Epithelial cell of proximal tubule (primary cell): Measurements from ENCODE around the gene CCDC28B. TPM values are rescaled to one million over a fixed set of nuclear protein-coding genes. Genes with fewer than 3 reads are reported as not detected.
"Not testable (repeated sequence)": the region's sequence is repeated elsewhere in the genome, so short reads cannot be mapped to it uniquely, and the experiment has no call there.

Source experiments
- DNase-seq: peaks from one replicate; pipeline ENCODE4 v3.0.0-alpha.2; 2011; ENCODE audit warnings: low read depth
- H3K4me3 ChIP-seq: 2 replicates; pipeline ENCODE4 v1.5.1; 2011; ENCODE audit warnings: low read depth, mild to moderate bottlenecking, low read length
- total RNA-seq: library from RNA; depleted of rRNA; stranded (reverse); fragments of >200 nt; gene quantifications from 2 replicates; pipeline ENCODE4 v1.2.3, GENCODE V29; 2015
- TF ChIP-seq, protein P1 (sequence below): conservative IDR thresholded peaks from 2 replicates; pipeline ENCODE4 v1.5.1; 2012; ENCODE audit warnings: low read depth, mild to moderate bottlenecking, low read length

The CCDC28B gene
- total RNA-seq = 11.9 and 14.1 TPM in 2 replicates

- peak within 1 kb of the TSS; percentile 83 for H3K4me3 ChIP-seq
- DNase-seq = no peak
- TF ChIP-seq, protein P1, sequence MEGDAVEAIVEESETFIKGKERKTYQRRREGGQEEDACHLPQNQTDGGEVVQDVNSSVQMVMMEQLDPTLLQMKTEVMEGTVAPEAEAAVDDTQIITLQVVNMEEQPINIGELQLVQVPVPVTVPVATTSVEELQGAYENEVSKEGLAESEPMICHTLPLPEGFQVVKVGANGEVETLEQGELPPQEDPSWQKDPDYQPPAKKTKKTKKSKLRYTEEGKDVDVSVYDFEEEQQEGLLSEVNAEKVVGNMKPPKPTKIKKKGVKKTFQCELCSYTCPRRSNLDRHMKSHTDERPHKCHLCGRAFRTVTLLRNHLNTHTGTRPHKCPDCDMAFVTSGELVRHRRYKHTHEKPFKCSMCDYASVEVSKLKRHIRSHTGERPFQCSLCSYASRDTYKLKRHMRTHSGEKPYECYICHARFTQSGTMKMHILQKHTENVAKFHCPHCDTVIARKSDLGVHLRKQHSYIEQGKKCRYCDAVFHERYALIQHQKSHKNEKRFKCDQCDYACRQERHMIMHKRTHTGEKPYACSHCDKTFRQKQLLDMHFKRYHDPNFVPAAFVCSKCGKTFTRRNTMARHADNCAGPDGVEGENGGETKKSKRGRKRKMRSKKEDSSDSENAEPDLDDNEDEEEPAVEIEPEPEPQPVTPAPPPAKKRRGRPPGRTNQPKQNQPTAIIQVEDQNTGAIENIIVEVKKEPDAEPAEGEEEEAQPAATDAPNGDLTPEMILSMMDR = no peak
Observed at GRCh38 chr1:32200226-32201010, at the start of gene CCDC28B. Gene CCDC28B (plus strand): TSS chr1:32200595. CDS start chr1:32201936, 1,341 bp downstream.

DNA sequence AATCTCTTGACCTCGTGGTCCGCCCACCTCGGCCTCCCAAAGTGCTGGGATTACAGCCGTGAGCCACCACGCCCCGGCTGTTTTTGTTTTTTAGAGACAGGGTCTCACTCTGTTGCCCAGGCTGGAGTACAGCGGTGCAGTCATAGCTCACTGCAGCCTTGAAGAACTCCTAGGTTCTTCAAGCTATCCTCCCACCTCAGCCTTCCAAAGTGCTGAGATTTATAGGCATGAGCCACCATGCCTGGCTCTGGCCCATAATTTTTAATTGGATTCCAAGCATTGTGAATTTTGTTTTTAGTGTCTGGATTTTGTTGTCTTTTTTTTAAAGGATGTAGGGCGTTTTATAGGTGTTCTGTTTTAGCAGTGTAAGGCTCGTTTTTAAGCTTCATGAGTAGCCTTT, 49.5 kb upstream of the CCDC28B start:
- H3K4me3 ChIP-seq = no peak overlapping the region
- no peak for DNase-seq
- TF ChIP-seq, protein P1 = no peak

DNA sequence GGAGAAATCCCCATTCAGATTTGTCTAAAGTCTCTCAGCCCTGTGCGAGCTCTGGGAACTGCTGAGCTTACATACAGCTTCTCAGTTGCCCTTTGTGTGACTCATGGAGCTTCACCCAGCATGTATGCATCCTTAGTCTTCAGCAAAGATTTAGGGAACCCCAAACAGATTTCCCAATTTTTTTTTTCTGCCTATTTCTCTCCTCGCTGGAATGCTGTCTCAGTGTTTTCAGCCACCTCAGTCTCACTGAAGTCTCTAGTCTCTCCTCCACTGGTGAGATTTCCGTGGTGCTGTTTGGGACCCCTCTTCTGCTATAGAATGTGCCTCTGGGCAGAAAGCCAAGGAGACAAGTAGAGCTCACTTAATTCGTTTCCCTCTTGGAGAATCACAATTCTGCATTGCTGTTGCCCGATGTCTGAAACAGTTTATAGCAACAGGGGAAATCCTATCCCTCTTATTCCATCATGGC, 49.0 kb upstream of the CCDC28B start:
- DNase-seq = no peak
- no peak overlapping the region for H3K4me3 ChIP-seq
- TF ChIP-seq, protein P1 = no peak

DNA sequence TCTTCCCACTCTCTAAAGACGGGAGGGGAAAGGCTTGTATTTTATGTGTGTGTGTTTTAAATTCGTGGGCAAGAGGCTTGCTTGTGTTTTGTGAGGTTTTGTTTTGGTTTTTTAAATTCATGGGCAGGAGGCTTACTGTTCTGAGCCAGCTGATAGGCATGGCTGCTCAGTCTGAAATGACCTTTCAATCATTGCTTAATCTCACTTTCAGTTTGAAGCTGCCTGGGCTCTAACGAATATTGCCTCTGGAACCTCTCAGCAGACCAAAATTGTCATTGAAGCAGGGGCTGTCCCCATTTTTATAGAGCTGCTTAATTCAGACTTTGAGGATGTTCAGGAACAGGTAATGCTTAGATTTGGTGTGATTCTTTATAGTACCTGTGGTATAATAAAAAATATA, 41.2 kb upstream of the CCDC28B start:
- no peak for DNase-seq
- TF ChIP-seq, protein P1 = no peak
- no peak overlapping the region for H3K4me3 ChIP-seq

DNA sequence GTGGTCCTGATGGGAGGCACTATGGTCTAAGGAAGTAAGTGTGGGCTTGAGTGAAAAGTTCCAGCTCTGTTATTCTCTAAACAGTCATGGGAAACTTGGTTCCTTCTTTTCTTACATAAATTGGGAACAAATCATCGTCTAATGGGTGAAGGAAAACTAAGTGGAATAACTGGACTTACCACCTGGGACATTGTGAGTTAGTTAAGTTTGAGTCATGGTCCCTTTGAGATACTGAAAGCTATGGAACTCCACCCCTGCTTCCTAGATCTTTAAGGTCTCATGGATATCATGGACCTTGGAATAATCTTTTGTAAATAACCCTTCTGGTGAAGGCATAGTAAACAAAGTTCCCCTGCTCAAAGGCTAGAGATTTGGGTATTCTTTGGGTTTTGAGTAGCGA, 37.0 kb upstream of the CCDC28B start:
- no peak overlapping the region for H3K4me3 ChIP-seq
- DNase-seq = no peak
- TF ChIP-seq, protein P1 = no peak

DNA sequence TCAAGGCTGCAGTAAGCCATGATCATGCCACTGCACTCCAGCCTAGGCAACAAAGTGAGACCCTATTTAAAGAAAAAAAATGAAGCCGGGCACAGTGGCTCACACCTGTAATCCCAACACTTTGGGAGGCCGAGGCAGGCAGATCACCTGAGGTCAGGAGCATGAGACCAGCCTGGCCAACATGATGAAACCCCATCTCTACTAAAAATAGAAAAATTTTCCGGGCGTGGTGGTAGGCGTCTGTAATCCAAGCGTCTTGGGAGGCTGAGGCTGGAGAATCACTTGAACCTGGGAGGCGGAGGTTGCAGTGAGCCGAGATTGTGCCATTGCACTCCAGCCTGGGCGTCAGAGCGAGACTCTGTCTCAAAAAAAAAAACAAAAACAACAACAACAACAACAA, 34.8 kb upstream of the CCDC28B start:
- not testable (repeated sequence) for DNase-seq, H3K4me3 ChIP-seq

DNA sequence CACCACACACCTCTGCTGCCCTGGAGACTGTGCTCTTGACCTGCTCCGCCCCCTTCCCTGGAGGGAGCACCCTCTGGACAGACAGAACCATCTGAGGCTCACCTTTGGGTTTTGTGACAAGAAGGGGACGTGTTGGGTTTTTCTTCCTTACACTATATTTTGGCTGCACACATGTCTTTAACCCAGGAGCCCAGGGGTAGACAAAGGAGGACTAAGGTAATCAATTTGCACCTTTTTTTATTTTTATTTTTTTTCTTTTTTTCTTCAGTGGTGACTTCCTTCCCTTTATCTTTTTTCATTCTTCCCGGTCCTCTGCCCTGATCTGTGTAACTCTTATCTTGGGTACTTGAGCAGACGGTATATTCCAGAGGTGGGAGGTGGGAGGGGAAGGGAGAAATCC, 29.4 kb upstream of the CCDC28B start:
- TF ChIP-seq, protein P1 = no peak
- no peak for DNase-seq
- H3K4me3 ChIP-seq = no peak overlapping the region
